ENCODE measurements around the gene YTHDF2. TPM values are rescaled to one million over a fixed set of nuclear protein-coding genes. Genes with fewer than 3 reads are reported as not detected.

Gene YTHDF2
- total and polyA plus RNA-seq, 9 of the 15 experiments (the other 6 are each of a cell fraction or from before 2014, with no cell fraction given), result 41.0 to 111 (median 83.3) TPM

DNA sequence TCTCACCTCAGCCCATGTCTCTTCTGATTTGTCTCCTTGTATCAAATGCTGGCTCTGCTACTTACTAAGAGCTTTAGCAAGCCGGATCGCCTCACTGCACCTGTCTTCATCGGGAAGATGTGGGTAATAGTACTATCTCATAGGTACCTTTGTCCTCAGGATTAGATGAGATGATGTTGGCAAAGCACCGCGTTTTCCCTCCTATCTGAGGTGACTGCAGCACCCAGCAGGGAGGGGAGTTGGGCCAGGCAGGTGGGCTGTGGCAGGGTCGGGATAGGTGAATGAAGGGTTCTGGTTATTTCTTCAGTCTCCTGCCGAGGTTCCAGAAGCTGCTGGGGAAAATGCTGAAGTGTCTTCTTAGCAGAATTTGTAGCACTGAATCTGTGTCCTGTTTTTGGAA is 80.4 kb downstream of the YTHDF2 start:
- H3K79me2 ChIP-seq (ENCODE audit: control insufficient read depth, insufficient read depth, low read length), result no peaks in the 10 kb centered on the region
- H3K27ac ChIP-seq (ENCODE audit: extremely low read depth, low read depth, low read length), result no peak overlapping the region
- no peaks in the 10 kb centered on the region for H3K9me1 ChIP-seq (ENCODE audit: control insufficient read depth, insufficient read depth, low read length)
- no peaks in the 10 kb centered on the region for H3K9me3 ChIP-seq (replicated peaks; ENCODE audit: control insufficient read depth, insufficient read depth, low read depth, low read length)
- no peak overlapping the region for H3K4me3 ChIP-seq
- TF ChIP-seq YBX1 (IDR thresholded peaks at IDR 0.05) (no peak), SRSF1 (IDR thresholded peaks at IDR 0.05; ENCODE audit: low read depth, low read length) (no peak), DPF2 (IDR thresholded peaks at IDR 0.05) (no peak), MCM7 (IDR thresholded peaks at IDR 0.05) (no peak), ZNF717 (CRISPR knock-in tag; IDR thresholded peaks at IDR 0.05) (no peak), C11orf30 (IDR thresholded peaks at IDR 0.05; ENCODE audit: low read depth) (no peak), CSDE1 (IDR thresholded peaks at IDR 0.05) (no peak), HDAC8 (tag; IDR thresholded peaks at IDR 0.05) (no peak), MAFK (IDR thresholded peaks at IDR 0.05; ENCODE audit: low read length) (no peak), CREM (IDR thresholded peaks at IDR 0.05; ENCODE audit: low read depth) (no peak), POLR2AphosphoS2 (IDR thresholded peaks at IDR 0.05; ENCODE audit: low read length) (no peak), KDM4B (IDR thresholded peaks at IDR 0.05; ENCODE audit: borderline replicate concordance in 2 of 2, low read depth in 1 of 2) (no peak), HOXB6 (CRISPR knock-in tag; IDR thresholded peaks at IDR 0.05; ENCODE audit: borderline replicate concordance) (no peak), LARP7 (IDR thresholded peaks at IDR 0.05) (no peak), SETDB1 (IDR thresholded peaks at IDR 0.05; ENCODE audit: low read length) (no peak), ZFP36 (IDR thresholded peaks at IDR 0.05; ENCODE audit: low read depth, low read length, partially characterized antibody) (no peak), TBP (optimal IDR thresholded peaks at IDR 0.05; ENCODE audit: low read depth, low read length) (no peak)
- TF ChIP-seq, protein P1, sequence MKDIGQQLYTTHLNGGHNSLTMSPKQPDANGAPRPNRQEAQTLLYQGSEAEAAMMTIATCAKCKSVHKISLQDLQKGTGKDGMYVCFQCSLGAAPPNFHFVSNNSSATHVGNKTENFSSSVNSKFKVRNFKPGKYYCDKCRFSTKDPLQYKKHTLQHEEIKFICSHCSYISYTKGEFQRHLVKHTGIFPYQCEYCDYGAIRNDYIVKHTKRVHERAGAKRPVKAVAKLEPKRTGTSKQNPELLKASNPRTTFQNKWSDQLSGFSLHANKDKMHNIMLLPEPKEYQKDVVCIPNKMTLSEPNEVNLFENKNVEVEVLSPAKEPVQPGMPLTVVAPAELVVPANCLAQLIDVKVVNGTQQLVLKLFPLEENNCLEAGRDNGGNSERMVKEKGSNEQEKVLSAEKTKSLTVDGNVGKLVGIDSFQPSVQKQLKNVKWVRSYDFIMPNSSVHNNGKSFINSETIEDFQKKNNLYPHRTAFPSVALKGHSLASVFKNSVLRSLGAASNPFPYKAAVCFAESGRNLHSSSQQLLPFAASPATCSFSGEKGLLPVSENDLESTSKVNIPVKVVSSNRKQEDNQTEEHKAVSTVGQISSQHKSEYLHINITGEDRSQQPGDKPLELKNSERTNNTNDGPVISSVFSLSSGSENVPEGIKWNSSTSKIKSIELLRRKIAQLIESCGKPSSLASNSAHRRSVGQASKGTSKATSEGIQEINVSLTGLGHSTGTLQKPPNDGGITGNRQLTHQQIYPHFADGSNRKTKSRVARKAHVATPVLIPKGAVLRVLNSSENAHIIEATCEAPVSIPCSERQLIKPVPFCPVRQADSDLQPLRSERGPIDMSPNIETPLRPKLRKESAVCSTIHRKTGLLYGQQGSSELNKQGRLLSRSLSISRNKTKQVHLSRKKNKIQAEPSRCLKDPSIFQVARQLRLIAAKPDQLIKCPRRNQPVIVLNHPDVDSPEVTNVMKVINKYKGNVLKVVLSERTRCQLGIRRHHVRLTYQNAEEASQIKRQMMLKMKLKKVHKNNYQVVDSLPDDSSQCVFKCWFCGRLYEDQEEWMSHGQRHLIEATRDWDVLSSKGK (CRISPR knock-in tag; IDR thresholded peaks at IDR 0.05), result no peak
- no peak overlapping the region for H2AFZ ChIP-seq (ENCODE audit: low read depth, low read length)
- peaks cover 30% of the 10 kb centered on the region for H4K20me1 ChIP-seq (replicated peaks; ENCODE audit: control insufficient read depth, insufficient read depth, low read length)
- DNase-seq (ENCODE audit: extremely low read depth in 1 of 4, low spot score in 3 of 4) (no peak), FAIRE-seq (no peak), ATAC-seq (no peak)
- H3K36me3 ChIP-seq (ENCODE audit: control insufficient read depth, insufficient read depth, low read length), result no peaks in the 10 kb centered on the region
- ChIA-PET POLR2A (interaction anchor here (0.6 kb wide), 2 partner anchors 11 to 58 kb away, joined by 3 to 4 read pairs; no protein-coding TSS in a partner anchor), CTCF (ENCODE audit: low intra/inter-chr PET ratio) (no interaction called here)
- H3K4me1 ChIP-seq (replicated peaks in 1 of 2; ENCODE audit: control insufficient read depth in 2 of 2, insufficient read depth in 2 of 2, low read length in 2 of 2), result peaks cover 0 to 16% of the 10 kb centered on the region in 2 experiments; a peak in 2 of 5 replicates
- no TSS peak for BruUV-seq (replicated peaks)
- H3K4me2 ChIP-seq (ENCODE audit: insufficient read depth, low read length), result no peak overlapping the region
- 2% methylated on average over 7 of the region's 7 CpGs for WGBS (ENCODE audit: insufficient coverage, low coverage, missing lambda C conversion rate)
- peaks cover 54 to 89% of the 10 kb centered on the region in 2 experiments for H3K27me3 ChIP-seq (ENCODE audit: control insufficient read depth in 2 of 2, insufficient read depth in 2 of 2, low read length in 2 of 2)
- in situ Hi-C loops (cut with MboI) (no loop called here), intact Hi-C loops (cut with micrococcal nuclease) (no loop called here)
- H3K9ac ChIP-seq (ENCODE audit: insufficient read depth in 1 of 2, low read depth in 2 of 2, low read length in 2 of 2), result no peak overlapping the region
